ENCODE data around the gene HEATR5B.

- TF ChIP-seq CTCF (IDR thresholded peaks at IDR 0.05): no peak
- no peak for TF ChIP-seq EZH2 (IDR thresholded peaks at IDR 0.05; ENCODE audit: borderline replicate concordance, insufficient read depth, low read depth, low read length, poor library complexity, severe bottlenecking)
Observed at GRCh38 chr2:37020887-37021796, 63.0 kb downstream of the HEATR5B start.
